Activated naive CD8-positive, alpha-beta T cell treated with anti-CD3 and anti-CD28 coated beads, Interleukin-2, amount 50 U/mL, for 16 hours (primary cell): ENCODE data around the gene LAS1L.
"Not testable (repeated sequence)": the region's sequence is repeated elsewhere in the genome, so short reads cannot be mapped to it uniquely, and the experiment has no call there.

Experiments used
- DNase-seq: peaks from one replicate; pipeline ENCODE4 v3.0.0-alpha.2; 2020; ENCODE audit warnings: low read depth, low spot score

Gene LAS1L

DNA sequence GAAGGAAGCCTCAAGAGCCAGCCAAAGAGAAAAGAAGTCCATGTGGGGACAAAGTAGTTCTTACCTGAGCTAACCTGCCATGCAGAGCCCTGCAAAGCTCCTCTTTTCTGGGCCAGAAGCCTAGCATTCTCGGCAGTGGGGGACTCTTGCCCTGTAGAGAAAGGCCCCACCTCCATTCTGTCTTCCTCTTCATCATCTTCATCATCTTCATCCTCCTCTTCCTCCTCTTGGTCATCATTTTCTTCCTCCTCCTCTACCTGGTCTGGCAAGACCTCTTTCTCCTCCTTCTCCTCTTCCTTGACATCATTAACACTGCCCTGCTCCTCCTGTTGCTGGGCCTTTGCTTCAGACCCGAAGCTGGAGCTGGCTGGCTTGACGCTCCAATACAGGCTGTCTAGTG is 16.7 kb downstream of the LAS1L start:
- no peak for DNase-seq

GRCh38 chrX:65516756-65517155 is 17.8 kb downstream of the LAS1L start:
- DNase-seq, result no peak

GRCh38 chrX:65513610-65514009 is 21.0 kb downstream of the LAS1L start:
- DNase-seq, result no peak

- DNase-seq, result no peak
Observed at GRCh38 chrX:65509400-65509799, 25.2 kb downstream of the LAS1L start.

DNA sequence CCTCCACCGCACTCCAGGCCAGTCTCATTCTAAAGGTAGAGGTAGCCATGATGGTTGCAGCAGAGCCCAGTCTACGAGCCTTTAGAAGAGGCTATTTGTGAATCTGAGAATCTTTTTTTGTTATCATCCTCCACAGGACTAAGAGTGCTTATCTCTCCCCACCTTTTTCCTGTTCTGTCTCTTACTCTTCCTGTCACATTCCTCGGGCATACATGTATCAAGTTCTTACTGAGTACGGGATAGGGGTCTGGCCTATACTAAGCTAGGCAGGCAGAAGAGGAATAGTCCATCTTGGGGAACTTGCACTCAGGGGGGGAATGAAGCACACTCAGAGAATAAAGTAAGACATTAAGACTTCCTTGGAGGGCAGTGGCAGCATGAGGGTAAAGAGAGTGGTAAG is 25.7 kb downstream of the LAS1L start:
- DNase-seq, result no peak

GRCh38 chrX:65502618-65503017 is 32.0 kb downstream of the LAS1L start:
- no peak for DNase-seq

- DNase-seq, result no peak
Observed at GRCh38 chrX:65493431-65493830, 41.2 kb downstream of the LAS1L start.

DNA sequence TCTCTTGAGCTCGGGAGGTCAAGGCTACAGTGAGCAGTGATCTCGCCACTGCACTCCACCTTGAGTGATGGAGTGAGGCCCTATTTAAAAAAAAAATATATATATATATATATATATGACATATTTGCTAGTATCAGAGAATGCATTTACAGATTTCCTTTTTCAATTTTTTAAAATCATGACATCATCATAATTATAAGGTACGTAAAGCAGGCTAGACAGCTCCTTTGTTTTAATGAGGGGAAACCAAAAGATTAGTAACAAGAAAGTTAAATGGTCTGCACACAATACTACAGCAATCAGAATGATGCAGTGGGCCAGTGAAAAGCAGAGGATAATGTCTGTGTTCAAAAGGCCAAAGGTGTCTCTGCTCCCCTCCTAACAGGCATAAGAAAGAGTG is 43.0 kb downstream of the LAS1L start:
- no peak for DNase-seq

DNA sequence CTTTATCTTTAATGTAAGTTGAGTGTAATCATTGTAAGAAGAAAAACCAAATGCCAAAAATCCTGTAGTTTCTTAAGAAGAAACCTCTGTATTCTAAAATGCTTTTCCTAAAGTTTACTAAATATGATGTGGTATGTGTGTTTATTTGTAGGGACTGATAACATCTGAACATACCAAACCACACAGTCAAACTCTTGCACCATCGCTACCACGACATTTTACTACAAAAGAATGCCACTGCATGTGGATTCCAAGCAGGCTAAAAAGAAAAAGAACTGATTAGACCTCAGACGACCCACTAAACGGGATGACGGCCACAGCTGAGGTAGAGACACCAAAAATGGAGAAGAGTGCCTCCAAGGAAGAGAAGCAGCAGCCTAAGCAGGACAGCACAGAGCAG is 46.1 kb downstream of the LAS1L start:
- DNase-seq, result no peak

- no peak for DNase-seq
Observed at GRCh38 chrX:65480960-65481359, 53.6 kb downstream of the LAS1L start.

DNA sequence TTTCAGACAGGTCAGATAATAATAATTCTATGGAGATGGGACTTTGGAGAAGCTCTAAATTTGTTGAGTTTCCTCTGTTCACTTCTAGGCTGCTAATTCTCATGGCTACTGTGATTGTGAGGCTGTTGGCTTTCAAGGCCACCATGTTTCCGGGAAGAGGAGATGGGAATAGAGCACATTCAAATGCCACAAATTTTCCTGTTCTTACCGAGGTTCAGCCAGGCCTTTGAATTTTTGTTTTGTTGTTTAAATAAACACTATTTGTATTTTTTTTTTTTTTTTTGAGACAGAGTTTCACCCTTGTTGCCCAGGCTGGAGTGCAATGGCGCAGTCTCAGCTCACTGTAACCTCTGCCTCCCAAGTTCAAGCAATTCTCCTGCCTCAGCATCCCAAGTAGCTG is 55.5 kb downstream of the LAS1L start:
- not testable (repeated sequence) for DNase-seq

DNA sequence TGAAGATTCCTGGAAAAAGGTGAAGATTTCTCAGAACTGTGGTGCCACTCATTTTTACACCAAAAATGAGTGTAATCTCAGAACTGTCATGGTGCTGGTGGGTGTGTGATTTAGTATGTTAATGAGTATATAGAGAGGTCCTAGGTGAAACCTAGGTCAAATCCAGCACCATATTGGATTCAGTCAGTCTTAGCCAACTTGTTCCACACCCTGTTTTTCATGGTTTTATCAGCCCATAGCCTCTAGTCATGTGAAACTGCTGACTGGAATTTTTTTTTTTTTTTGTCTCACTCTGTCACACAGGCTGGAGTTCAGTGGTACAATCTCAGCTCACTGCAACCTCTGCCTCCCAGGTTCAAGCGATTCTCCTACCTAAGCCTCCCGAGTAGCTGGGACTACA is 58.0 kb downstream of the LAS1L start:
- DNase-seq, result no peak

DNA sequence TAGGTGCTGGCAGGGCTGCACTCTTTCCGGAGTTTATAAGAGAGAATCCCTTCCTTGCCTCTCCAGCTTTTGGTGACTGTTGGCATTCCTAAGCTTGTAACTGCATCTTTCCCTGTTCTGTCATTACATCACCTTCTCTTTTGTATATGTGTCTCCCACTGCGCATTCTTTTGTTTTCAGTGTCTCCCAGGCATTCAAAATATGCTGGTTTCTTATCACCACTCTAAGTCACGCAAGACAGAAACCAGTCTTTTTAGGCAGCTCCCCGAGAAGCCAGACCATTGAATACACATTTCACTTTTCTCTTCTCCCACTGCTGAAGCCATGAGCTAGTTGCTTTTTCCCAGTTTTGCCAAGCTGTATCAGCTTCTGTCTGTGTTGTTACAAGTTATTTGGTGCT is 71.0 kb downstream of the LAS1L start:
- no peak for DNase-seq
